ENCODE measurements around the gene LAMB4. TPM values are rescaled to one million over a fixed set of nuclear protein-coding genes. Genes with fewer than 3 reads are reported as not detected.

The LAMB4 gene
- polyA plus RNA-seq, 2 of the 4 experiments (the other 2 are of a cell fraction): 0.13 to 0.19 TPM

DNA sequence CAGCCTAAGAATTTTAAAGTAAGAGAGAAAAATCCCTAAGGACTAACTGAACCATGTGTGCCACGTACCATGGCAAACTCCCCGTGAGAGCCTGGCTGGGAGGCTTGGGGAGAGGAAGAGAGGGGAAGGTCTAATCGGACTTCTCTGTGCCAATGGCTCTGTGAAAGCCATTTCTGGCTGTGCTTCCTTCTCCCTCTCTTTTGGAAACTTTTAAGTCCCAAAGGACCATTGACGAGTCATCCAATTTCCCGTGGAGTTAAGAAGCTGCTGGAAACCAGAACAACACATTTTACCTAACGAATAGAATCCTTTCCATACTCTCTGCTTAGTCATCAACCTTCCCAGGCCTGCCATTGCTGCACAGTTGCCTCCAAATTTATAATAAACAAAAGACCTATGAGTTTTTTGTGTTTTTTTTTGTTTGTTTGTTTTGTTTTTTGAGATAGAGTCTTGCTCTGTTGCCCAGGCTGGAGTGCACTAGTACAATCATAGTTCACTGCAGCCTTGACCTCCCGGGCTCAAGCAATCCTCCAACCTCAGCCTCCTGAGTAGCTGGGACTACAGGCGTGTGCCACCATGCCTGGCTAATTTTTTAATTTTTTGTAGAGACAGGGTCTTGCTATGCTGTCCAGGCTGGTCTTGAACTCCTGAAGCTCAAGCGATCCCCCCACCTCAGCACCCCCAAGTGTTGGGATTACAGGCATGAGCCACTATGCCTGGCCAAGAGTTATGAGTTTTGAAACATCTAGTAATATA is 140.4 kb downstream of the LAMB4 start:
- FAIRE-seq: no peak
- H3K4me3 ChIP-seq: no peak overlapping the region
- H3K9me3 ChIP-seq: no peaks in the 10 kb centered on the region
- H3K4me2 ChIP-seq: no peak overlapping the region
- WGBS (ENCODE audit: missing lambda C conversion rate): 89% methylated on average over 9 of the region's 9 CpGs
- POLR2A ChIA-PET: no interaction called here
- H3K27ac ChIP-seq: no peak overlapping the region
- H3K4me1 ChIP-seq: peaks cover 11% of the 10 kb centered on the region
- CTCF ChIA-PET: interaction anchor here (1.0 to 2.4 kb wide), 3 partner anchors 12 to 26 kb away, joined by 3 to 8 read pairs (median 3); partner anchors contain the start of gene LAMB1
- no peak for ATAC-seq
- TF ChIP-seq HMGXB4 (CRISPR knock-in tag; IDR thresholded peaks at IDR 0.05; ENCODE audit: borderline replicate concordance) (no peak), SREBF2 (IDR thresholded peaks at IDR 0.05) (no peak), MAZ (IDR thresholded peaks at IDR 0.05; ENCODE audit: borderline replicate concordance, low read depth, low read length) (no peak)
- DNase-seq (ENCODE audit: low read depth in 1 of 2, low spot score in 1 of 2): no peak

DNA sequence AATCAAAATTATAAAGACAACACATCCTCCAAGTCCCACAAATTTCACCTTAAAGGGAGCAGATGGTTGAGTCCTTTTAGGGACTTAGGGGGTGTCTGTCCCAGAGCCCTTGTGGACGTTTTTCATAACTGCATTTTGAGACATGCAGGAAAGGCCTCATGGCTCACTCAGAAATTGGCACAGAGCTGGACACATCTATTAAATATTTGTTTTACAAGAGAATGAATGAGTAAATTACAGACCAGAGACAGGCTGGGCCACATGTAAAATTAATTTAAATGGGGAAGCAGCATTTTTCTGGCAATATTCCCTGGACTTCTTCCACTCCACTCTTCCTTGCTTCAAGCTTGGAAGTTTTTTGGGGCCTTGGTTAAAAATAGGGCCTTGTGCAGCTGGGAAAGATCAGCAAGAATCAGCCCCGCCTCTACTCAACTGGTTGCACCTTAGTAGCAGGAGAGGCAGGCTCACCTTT is 147.2 kb downstream of the LAMB4 start:
- no peak for FAIRE-seq
- no peak overlapping the region for H3K4me2 ChIP-seq
- H3K27ac ChIP-seq: no peak overlapping the region
- no peaks in the 10 kb centered on the region for H3K9me3 ChIP-seq
- DNase-seq (ENCODE audit: low read depth in 1 of 2, low spot score in 1 of 2): peak; percentile 24 to 25
- ChIA-PET POLR2A (interaction anchor here (0.8 kb wide), 1 partner anchor 22 kb away, joined by 5 read pairs; no protein-coding TSS in a partner anchor), CTCF (interaction anchor here (0.6 to 3.6 kb wide), 13 partner anchors 10 to 563 kb away, joined by 3 to 14 read pairs (median 4); partner anchors contain the start of gene LAMB1)
- no peaks in the 10 kb centered on the region for H3K4me1 ChIP-seq
- H3K4me3 ChIP-seq: no peak overlapping the region
- 45% methylated on average over 2 of the region's 2 CpGs for WGBS (ENCODE audit: missing lambda C conversion rate)
- TF ChIP-seq MAZ (IDR thresholded peaks at IDR 0.05; ENCODE audit: borderline replicate concordance, low read depth, low read length) (no peak), HDAC2 (IDR thresholded peaks at IDR 0.05) (no peak), NFE2L2 (conservative IDR thresholded peaks at IDR 0.05; ENCODE audit: low read length) (no peak), CBX2 (IDR thresholded peaks at IDR 0.05; ENCODE audit: borderline replicate concordance, low read depth) (no peak), CHD4 (IDR thresholded peaks at IDR 0.05; ENCODE audit: borderline replicate concordance) (no peak), POLR2A (IDR thresholded peaks at IDR 0.05; ENCODE audit: low read length) (no peak), CEBPB (IDR thresholded peaks at IDR 0.05) (no peak), RAD21 (conservative IDR thresholded peaks at IDR 0.05 in 1 of 2, IDR thresholded peaks at IDR 0.05 in 1 of 2) (no peak), ESRRA (IDR thresholded peaks at IDR 0.05; ENCODE audit: borderline replicate concordance, low read length) (no peak), FOSB (CRISPR knock-in tag; IDR thresholded peaks at IDR 0.05) (no peak), JUN (IDR thresholded peaks at IDR 0.05) (no peak), MYC (IDR thresholded peaks at IDR 0.05; ENCODE audit: borderline replicate concordance, low read length) (no peak), ZNF302 (CRISPR knock-in tag; IDR thresholded peaks at IDR 0.05) (no peak), POLR2AphosphoS2 (conservative IDR thresholded peaks at IDR 0.05; ENCODE audit: low read length) (no peak), CBX8 (IDR thresholded peaks at IDR 0.05) (no peak)
- peak; percentile 68 to 90; a peak in 4 of 6 replicates for ATAC-seq

DNA sequence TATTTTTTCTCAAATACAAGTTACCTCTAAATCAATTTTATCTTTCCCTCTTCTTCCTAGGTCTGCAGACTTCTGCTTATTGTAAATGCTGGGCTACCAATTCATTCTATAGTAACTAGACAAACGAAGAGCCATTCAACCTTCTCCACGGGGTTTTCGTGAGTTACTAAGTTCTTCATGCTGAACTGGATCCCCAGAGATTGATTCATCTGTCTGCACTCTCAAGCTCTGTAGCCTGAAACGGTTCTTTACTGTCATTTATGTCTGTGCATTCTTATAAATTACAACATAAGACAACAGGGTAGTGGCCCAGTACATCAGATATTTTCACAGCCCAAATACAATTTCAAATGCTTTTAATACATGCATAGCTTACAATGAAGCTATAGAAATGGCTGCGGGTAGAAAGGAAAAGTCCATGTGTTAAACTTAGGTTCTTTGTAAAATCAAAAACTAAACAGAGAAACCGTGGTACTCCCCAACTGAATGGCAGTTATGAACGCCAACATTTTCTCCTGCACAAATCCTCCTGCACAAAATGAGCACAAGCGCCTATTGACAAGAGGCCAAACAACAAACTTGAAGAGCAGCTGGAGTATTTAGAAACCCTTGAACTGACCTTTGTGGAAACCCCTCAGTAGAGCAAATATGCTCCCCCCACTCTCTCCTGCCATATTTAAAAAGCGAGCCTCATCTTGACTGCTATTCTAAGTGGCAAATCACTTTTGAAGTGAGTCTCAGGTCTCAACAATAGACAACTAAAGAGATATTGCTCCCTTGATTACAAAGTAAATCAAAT is 147.9 kb downstream of the LAMB4 start:
- Histone ChIP-seq H3K4me3 (no peak overlapping the region), H3K4me2 (no peak overlapping the region), H3K9me3 (no peaks in the 10 kb centered on the region), H3K4me1 (no peaks in the 10 kb centered on the region), H3K27ac (no peak overlapping the region)
- TF ChIP-seq MYC (IDR thresholded peaks at IDR 0.05; ENCODE audit: borderline replicate concordance, low read length): no peak
- no peak for TF ChIP-seq RARB (CRISPR knock-in tag; IDR thresholded peaks at IDR 0.05)
- no peak for TF ChIP-seq POLR2AphosphoS2 (conservative IDR thresholded peaks at IDR 0.05; ENCODE audit: low read length)
- TF ChIP-seq EHF (CRISPR knock-in tag; IDR thresholded peaks at IDR 0.05): no peak
- TF ChIP-seq ZNF302 (CRISPR knock-in tag; IDR thresholded peaks at IDR 0.05): no peak
- no peak for TF ChIP-seq EP300 (IDR thresholded peaks at IDR 0.05)
- no peak for TF ChIP-seq GATA3 (IDR thresholded peaks at IDR 0.05; ENCODE audit: borderline replicate concordance)
- no peak for TF ChIP-seq TFCP2L1 (CRISPR knock-in tag; IDR thresholded peaks at IDR 0.05)
- no peak for TF ChIP-seq MAX (IDR thresholded peaks at IDR 0.05)
- no peak for TF ChIP-seq MAFK (IDR thresholded peaks at IDR 0.05; ENCODE audit: partially characterized antibody)
- no peak for TF ChIP-seq NFE2L2 (conservative IDR thresholded peaks at IDR 0.05; ENCODE audit: low read length)
- 88% methylated on average over 9 of the region's 9 CpGs for WGBS (ENCODE audit: missing lambda C conversion rate)
- CTCF ChIA-PET: interaction anchor here (1.1 to 3.6 kb wide), 11 partner anchors 9 to 164 kb away, joined by 3 to 14 read pairs (median 5); partner anchors contain the start of gene LAMB1
- POLR2A ChIA-PET: interaction anchor here (0.5 to 0.8 kb wide), 2 partner anchors 21 to 813 kb away, joined by 3 to 5 read pairs; partner anchors contain the start of gene HBP1
- DNase-seq (ENCODE audit: low read depth in 1 of 2, low spot score in 1 of 2) (no peak), FAIRE-seq (no peak), ATAC-seq (no peak)

All from A549 (cell line).